Fibroblast of lung (primary cell): Measurements from ENCODE around the gene PRX.

Experiments used
- EZH2 ChIP-seq: IDR thresholded peaks from 2 replicates; pipeline ENCODE4 v1.5.1; 2012; ENCODE audit warnings: low read length, control low read depth, mild to moderate bottlenecking; ENCODE audit errors: missing control alignments
- TF ChIP-seq, protein P1 (sequence below), 2 donors: IDR thresholded peaks in 1 of 2; conservative IDR thresholded peaks in 1 of 2; 1 replicate in 1 of 2; 2 replicates in 1 of 2; pipeline ENCODE4 v1.5.1; 2011 to 2012; ENCODE audit warnings: low read length in 2 of 2, control low read depth in 1 of 2, inconsistent platforms in 1 of 2, low read depth in 1 of 2, mild to moderate bottlenecking in 1 of 2

DNA sequence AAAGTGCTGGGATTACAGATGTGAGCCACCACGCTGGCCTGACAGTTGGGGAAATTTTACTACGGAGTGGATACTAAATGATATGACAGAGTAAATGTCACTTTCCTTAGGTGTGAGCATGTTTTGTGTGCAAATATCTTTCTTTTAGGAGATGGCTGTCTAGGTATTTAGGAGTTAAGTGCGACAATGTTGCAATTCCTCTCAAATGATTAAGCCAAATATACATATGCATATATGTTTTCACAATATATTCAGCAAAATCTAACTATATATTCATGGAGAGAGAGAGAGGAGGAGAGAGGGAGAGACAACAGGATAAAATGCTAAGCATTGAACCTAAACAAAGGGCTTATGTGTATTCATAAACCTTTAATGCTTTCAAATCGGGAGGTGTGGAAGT lies 36.3 kb upstream of the PRX start:
- TF ChIP-seq, protein P1, sequence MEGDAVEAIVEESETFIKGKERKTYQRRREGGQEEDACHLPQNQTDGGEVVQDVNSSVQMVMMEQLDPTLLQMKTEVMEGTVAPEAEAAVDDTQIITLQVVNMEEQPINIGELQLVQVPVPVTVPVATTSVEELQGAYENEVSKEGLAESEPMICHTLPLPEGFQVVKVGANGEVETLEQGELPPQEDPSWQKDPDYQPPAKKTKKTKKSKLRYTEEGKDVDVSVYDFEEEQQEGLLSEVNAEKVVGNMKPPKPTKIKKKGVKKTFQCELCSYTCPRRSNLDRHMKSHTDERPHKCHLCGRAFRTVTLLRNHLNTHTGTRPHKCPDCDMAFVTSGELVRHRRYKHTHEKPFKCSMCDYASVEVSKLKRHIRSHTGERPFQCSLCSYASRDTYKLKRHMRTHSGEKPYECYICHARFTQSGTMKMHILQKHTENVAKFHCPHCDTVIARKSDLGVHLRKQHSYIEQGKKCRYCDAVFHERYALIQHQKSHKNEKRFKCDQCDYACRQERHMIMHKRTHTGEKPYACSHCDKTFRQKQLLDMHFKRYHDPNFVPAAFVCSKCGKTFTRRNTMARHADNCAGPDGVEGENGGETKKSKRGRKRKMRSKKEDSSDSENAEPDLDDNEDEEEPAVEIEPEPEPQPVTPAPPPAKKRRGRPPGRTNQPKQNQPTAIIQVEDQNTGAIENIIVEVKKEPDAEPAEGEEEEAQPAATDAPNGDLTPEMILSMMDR (conservative IDR thresholded peaks at IDR 0.05 in 1 of 2, IDR thresholded peaks at IDR 0.05 in 1 of 2; ENCODE audit: low read depth in 1 of 2, low read length in 2 of 2): no peak
- TF ChIP-seq EZH2: no peak
